Peyer's patch (tissue), 4 donors: ENCODE results near the gene PDZD2.

Source experiments
- CTCF ChIP-seq, 6 experiments: fragments of 450-650 bp in 4 of 6; fragments of 200-600 bp in 2 of 6; sonication (generic) in 1 of 6; IDR thresholded peaks; one replicate each; pipeline ENCODE4 v1.5.1; 2017 to 2019; ENCODE audit warnings: antibody characterized with exemption in 6 of 6, mild to moderate bottlenecking in 3 of 6, moderate library complexity in 1 of 6
- POLR2A ChIP-seq, 2 donors: fragments of 450-650 bp; IDR thresholded peaks; one replicate each; pipeline ENCODE4 v1.5.1; 2017; ENCODE audit warnings: antibody characterized with exemption in 2 of 2, mild to moderate bottlenecking in 2 of 2, moderate library complexity in 2 of 2

GRCh38 chr5:32058101-32058500 is 419.2 kb downstream of the PDZD2 start:
- TF ChIP-seq POLR2A (IDR thresholded peaks at IDR 0.05) (no peak), CTCF (IDR thresholded peaks at IDR 0.05) (no peak)
